NCI-H187 (cell line): Measurements from ENCODE around the gene CTSK.
"Not testable (repeated sequence)": the region's sequence is repeated elsewhere in the genome, so short reads cannot be mapped to it uniquely, and the experiment has no call there.

Source experiments
- DNase-seq, 2 experiments: peaks; one replicate each; lab custom pipeline; 2025; lab: John Stamatoyannopoulos, UW

CTSK gene

DNA sequence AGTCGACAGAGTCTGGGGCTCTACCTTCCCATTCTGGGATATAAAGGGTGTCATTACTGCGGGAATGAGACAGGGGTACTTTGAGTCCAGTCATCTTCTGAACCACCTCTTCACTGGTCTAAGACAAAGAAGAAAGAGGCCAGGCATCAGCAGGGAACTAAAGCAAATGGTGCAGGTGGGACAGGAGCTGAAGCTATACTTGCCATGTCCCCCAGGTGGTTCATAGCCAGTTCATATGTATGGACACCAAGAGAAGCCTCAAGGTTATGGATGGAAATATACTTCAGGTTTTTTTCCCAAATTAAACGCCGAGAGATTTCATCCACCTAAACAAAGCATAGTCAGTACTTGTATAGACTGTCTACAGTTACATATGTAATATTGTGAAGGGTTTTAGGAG is 2.2 kb downstream of the CTSK start:
- DNase-seq, result no peak

DNA sequence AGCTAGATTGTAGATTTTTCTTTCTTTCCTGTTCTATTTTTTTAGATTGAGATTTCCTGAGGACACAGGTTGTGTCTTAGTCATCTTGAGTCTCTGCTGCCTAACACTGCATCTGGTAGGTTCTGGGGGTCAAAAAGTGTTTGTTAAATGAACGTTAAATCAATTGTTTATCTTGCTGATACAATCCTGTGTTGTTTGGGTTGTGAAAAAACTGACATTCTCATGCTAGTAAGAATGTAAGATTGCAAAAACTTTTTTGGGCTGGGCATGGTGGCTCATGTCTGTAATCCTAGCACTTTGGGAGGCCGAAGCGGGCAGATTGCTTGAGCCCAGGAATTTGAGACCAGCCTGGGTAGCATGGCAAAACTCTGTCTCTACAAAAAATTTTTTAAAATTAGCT is 3.4 kb downstream of the CTSK start:
- no peak for DNase-seq

DNA sequence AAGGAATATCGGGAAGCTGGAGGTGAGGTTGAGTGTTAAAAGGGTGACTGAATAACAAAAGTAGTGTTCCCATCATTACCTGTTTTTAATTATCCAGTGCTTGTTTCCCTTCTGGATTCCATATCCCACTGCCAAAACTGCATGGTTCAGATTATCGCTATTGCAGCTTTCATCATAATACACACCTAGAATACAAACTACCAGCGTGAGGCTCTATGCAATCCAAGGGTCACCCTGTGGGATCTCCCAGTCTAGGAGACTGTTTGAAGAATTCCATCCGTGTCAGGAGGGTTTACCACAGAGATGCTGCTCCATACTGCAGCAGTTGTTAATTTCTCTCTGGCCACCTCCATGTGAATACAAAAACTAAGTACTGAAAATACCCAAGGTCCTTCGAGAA is 9.0 kb downstream of the CTSK start:
- no peak for DNase-seq

DNA sequence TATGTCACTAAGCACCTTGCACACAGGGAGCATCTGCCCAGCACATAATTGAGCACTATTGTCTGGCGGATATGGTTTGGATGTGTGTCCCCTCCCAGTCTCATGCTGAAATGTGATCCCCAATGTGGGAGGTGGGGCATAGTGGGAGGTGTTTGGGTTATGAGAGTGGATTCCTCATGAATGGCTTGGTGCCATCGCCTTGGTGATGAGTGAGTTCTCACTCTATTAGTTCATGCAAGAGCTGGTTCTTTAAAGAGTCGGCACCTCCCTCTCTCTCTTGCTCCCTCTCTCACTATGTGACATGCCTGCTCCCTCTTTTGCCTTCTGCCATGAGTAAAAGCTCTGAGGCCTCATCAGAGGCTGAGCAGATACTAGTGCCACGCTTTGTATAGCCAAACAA is 9.5 kb downstream of the CTSK start:
- peak; percentile 91 to 94 for DNase-seq

DNA sequence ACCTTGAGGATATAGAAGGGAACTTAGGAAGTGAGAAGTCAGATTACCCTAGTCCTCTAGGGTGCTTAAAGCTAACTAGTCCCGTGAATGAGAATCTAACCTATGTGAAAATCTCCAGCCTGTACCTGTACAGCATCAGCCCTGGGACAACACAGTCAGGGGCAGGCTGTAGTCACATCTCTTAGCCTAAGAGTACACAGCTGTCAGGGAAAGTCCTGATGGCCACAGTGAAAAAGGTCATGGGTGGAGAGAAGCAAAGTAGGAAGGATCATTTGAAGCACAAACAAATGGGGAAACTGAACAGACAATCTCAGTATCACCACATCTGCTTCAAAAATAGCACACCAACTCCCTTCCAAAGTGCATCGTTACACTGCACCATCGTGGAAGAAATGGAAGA is 11.7 kb downstream of the CTSK start:
- DNase-seq, result no peak

DNA sequence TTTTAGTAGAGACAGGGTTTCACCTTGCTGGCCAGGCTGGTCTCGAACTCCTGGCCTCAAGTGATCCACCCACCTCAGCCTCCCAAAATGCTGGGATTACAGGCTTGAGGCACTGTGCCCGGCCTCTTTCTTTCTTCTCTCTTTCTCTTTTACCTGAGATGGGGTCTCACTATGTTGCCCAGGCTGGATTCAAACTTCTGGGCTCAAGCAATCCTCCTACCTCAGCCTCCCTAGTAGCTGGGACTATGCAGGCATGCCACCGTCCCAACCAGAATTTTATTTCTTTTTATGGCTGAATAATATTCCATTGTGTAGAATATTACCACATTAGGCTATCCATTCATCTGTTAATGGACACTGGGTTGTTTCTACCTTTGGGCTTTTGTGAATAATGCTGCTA is 14.3 kb downstream of the CTSK start:
- DNase-seq, result not testable (repeated sequence)

DNA sequence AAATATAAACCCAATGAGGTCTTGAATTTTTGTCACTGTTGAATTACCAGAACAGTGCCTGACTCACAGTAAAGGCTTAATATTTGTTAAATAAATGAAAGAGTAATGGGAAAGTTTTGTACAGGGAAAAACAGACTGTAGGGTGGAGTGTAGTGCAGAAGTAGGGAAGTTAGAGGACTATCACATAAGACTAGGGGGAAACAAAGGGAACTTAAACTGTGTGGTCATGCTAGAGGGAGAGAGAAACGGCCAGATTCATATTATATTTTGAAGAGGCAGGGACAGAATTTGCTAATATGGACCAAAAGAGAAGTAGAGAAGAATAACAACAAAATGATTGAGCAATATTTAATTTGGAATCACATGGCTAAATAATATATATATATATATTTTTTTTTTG is 14.8 kb downstream of the CTSK start:
- DNase-seq, result no peak

DNA sequence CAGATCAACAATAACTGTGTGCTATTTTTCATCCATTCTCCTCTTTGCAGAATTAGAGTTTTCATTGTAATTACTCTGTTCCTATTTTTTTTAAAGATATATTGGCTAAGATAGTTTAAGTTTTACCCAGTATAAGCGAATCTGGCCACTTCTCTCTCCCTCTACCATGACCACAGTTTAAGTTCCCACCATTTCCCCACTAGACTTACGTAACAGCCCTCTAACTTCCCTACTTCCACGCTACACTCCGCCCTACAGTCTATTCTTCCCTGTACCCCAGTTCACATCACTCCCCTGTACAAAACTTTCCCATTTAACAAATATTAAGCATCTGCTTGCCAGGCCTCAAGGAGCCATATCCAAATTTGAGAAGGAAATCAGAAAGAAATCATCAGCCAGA is 16.5 kb downstream of the CTSK start:
- DNase-seq, result no peak

DNA sequence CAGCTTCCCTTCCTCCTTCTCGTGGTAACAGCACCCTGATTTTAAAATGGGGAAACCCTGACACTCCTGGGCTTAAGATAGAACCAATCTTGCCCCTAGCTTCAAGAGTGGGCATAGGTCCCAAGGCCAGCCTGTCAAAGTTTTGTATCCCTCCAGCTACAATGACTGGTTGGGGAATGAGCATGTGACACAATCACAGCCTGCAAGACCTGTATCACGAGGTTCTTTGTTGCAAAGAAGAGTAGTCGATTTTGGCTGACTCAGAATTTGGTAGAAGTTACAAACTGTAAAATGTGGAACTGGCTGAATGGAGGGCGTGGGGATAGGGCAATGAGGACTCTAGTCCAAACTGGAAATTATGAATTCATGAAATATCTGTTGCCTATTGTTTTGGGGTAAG is 18.7 kb downstream of the CTSK start:
- no peak for DNase-seq

DNA sequence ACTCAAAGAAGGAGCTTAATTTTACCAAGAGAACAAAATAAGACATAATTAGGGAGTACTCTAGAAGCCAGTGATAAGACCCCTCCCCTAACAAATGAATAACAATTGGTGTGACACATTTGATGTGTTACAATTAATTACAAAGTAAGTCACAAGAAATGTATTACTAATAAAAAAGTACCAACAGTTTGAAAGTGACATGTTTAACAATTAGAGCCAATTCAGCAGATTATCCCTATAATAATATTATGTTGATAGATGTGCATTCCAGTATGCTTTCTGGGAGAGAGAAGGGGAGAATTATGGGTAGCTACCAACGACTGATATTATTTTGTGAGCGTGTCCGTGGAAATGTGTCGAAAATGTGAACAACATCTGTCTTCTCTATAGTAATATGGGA is 19.1 kb downstream of the CTSK start:
- no peak for DNase-seq

DNA sequence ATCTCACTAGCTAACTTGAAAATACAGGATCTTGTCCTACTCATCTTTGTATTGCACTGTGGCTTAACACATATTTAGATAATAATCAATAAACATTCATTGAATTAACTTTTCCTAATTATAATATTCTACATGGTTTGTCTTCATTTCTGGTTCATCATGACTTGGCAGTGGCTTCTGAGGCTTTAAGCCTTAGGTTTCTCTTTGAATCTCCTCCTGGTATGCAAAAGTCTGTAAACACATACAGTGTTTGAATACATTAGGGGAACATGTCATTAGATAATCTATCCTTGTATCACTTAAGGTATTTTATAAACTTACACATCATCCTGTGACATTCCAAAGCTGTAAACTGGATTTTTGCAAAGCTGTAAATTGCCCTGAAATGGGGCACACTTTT is 20.6 kb downstream of the CTSK start:
- no peak for DNase-seq

DNA sequence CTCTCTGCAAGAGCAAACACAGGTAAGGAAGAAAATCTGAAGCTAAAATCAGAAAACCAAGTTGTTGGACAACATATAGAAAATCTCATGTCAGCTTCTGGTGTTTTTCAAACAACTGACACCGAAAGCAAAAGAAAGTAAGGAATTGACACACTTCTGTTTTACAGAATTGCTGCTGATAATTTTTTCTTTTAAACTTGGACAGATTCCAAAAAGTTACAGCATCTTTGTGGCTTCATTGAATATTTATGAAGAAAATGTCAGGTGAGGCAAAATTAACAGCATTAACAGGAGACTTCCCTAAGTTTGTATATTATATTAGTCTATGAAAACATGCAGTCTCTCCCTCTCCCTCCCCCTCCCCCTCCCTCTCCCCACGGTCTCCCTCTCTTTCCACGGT is 27.6 kb downstream of the CTSK start:
- no peak for DNase-seq

DNA sequence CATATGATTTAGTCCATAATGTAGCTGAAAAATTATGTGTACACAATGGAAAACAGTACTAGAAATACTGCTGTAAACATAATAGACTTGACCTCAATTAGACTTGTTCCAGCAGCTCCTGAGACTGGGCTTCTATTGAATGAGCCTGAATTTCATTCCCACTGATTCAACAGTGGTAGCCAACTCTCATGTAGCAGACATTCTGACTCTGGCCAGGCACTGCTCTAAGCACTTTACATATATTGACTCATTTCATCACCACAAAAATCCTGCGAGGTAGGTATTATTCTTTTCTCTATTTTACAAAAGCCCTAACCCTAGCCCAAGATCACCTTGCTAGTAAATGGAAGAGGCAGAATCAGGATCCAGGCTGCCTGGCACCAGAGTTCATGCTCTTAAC is 29.7 kb downstream of the CTSK start:
- no peak for DNase-seq

DNA sequence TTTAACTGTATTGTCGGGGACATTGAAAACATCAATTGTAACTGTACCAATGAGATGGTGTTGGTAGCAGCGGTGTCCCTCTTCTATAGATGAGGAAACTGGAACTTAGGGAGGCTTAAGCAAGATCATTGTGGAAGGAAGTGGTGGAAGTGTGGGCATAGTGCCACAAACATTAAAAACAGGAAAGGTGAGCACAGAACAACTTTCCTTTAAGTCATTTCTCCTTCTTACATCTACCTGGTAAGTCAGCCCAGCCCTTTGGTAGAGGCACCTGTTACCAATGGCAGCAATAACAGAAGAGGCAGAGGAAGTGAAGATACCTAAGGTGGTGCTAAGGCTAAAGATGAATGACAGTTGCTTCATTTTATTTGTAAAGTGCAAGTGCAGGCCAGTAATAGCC is 30.5 kb downstream of the CTSK start:
- DNase-seq, result no peak

DNA sequence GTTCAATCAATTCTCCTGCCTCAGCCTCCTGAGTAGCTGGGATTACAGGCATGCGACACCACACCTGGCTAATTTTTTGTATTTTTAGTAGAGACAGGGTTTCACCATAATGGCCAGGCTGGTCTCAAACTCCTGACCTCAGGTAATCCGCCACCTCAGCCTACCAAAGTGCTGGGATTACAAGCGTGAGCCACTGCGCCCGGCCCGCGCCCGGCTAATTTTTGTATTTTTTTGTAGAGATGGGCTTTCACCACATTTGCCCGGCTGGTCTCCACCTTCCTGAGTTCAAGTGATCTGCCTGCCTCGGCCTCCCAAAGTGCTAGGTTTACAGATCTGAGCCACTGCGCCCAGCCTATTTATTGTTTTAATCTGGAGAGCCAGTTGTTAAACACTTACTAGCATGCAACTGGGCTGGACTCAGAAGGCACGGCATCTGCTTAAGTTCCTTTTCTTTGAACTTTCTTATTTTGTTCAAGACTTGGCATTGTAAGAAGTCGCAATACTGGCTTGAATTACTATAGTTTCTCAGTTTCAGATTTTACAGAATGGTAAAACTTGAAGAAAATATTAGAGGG is 32.0 kb downstream of the CTSK start:
- DNase-seq, result not testable (repeated sequence)

DNA sequence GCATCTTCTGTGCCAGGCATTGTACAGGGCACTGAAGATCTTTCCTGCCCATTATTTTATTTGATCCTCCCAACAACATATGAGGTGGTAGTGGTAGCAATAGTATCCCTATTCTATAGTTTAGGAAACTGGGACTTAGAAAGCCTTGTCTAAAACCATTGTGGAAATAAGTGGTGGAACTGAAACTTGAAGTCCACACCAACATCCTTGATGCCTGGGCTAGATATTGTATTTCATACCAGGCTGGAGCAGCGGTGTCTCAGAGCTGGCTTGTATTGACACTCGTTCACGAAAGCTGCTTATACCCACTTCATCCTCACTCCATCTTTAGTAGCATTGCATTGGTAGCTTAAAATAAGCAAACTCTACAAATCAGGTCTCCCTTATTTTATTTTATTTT is 32.8 kb downstream of the CTSK start:
- no peak for DNase-seq

DNA sequence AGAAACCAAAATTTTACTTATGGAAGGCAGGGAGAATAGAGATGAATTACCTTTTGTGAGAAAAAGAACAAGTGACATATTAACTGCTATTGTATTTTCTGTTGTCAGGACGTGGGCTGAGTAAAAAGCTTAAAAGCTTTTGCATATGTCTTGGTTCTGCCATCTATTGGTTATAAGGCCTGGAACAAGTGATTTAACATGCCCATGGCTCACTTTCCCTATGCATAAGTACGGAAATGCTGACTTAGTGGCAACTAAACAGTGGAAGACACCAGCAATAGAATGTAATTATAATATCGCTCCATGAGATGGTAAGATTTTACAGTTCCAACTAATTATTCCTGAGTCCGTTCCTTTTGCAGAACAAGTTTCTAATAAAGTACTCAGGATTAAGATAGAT is 35.7 kb downstream of the CTSK start:
- DNase-seq, result no peak

DNA sequence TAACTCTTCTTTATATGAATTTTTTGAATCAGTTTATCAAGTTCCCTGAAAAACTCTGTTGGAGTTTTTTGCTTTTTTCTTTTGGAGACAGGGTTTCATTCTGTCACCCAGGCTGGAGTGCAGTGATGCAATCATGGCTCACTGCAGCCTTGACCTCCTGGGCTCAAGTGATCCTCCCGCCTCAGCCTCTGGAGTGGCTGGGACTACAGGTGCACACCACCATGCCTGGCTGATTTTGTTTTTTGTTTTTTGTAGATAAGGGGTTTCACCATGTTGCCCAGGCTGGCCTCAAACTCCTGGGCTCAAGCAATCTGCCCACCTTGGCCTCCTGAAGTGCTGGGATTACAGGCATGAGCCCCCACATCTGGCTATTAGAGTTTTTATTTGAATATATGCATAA is 40.4 kb downstream of the CTSK start:
- not testable (repeated sequence) for DNase-seq

DNA sequence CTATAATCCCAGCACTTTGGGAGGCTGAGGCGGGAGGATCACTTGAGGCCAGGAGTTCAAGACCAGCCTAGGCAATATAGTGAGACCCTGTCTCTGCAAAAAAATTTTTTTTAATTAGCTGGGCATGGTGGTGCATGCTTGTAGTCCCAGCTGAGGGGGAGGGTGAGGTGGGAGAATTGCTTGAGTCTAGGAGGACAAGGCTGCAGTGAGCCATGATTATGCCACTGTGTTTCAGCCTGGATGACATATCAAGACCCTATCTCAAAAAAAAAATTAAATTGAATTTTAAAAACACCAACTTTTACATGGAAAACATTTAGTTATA is 42.1 kb downstream of the CTSK start:
- not testable (repeated sequence) for DNase-seq

DNA sequence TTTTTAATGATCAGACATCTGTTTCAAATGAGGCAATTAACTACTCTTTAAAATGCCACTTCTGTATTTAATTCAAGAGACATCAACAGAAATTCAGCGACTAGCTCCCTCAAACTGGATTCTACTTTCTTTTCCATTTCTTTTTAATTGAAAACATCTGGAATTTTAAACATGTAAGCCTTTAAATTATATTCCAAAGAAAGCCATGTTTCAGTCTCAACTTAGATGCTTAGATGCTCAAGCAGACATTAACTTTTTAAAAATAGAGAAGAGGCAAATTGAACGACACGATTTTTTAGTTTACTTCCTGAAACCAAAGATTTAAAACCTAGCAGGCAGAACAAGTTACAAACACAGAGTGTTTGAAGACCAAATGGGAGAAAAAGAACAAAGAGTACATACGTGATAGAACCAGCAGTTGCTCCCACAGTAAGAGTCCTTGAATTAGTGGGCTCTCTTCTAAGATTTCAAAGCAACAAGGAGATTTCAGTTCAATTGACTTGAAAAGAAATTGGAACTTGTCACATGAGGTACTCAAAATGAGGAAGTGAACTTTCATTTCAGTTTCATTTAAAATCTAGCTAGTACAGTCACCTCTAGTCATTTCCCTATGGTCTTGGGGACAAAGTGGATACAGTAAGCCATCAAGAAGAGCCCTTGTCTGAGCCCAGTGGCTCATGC is 42.6 kb downstream of the CTSK start, which contains the start of gene CTSS:
Gene CTSS (minus strand): TSS at position 483 of the 681 bp plus-strand sequence. CDS start 1,015 bp downstream, outside the sequence.
- DNase-seq, result no peak

DNA sequence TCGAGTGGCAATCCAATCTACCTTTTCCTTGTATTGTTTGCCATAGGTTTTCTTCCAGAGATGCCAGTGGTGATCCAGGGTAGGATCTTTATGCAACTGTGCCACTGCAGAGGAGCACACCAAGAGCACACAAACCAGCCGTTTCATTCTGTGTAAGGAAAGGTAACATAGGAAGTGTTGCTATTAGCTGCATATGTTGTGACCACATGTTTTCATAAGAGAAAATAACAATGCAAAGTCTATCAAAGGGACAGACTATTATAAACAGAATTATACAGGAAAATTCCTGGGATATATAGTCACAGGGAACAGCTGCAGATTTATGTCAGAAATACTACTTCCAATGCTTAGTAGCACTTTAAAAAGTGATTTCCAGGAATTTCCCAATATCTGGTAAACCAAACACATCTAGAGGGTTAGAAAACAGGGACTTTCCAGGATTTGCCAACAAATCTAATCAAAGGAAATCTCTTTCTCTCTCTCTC is 43.4 kb downstream of the CTSK start:
- DNase-seq, result no peak

DNA sequence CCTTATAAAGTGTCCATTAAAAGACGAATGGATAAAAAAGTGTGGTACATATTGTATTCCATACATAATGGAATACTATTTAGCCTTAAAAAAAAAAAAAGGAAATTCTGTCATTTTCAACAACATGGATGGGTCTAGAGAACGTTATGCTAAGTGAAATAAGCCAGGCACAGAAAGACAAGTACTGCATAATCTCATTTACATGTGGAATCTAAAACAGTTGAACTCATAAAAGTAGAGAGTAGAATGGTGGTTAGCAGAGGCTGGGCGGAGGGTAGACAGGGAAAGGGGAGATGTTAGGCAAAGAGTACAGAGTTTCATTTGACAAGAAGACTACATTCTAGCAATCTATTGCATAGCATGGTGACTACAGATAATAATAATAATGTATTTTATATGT is 45.0 kb downstream of the CTSK start:
- no peak for DNase-seq

DNA sequence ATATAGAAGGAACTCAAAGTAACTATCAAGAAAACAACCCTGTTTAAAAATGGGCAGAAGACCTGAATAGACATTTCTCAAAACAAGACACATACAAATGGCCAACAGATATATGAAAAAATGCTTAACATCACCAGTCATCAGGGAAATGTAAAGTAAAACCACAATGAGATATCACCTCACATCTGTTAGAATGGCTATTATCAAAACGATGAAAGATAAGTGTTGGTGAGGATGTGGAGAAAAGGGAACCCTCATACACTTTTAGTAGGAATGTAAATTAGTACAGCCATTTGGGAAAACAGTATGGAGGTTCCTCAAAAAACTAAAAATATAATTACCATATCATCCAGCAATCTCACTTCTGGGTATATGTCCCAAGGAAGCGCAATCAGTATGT is 45.5 kb downstream of the CTSK start:
- no peak for DNase-seq

DNA sequence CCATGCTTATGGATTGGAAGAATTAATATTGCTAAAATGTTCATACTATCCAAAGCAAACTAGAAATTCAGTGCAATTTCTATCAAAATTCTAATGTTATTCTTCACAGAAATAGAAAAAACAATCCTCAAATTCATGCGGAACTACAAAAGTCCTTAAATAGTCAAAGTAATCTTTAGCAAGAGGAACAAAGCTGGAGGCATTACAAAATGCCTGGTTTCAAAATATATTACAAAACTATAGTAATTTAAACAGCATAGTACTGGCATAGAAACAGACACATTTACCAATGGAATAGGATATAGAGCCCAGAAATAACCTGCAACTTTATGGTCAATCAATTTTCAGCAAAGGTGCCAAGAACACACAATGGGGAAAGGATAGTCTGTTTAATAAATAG is 46.3 kb downstream of the CTSK start:
- DNase-seq, result no peak
